Vagina (tissue), 2 donors: Measurements from ENCODE around the gene BTD.

Experiments
- CTCF ChIP-seq, 3 experiments: fragments of 450-650 bp in 2 of 3; fragments of 200-600 bp in 1 of 3; sonication (generic) in 1 of 3; IDR thresholded peaks; one replicate each; pipeline ENCODE4 v1.5.1; 2017 to 2019; ENCODE audit warnings: antibody characterized with exemption in 3 of 3, mild to moderate bottlenecking in 2 of 3, moderate library complexity in 2 of 3
- POLR2A ChIP-seq, 2 donors: fragments of 450-650 bp; IDR thresholded peaks; one replicate each; pipeline ENCODE4 v1.6.1; 2017; ENCODE audit warnings: antibody characterized with exemption in 2 of 2, mild to moderate bottlenecking in 2 of 2, moderate library complexity in 2 of 2
- POLR2AphosphoS5 ChIP-seq, 2 donors: sonication (generic); formaldehyde crosslinking; IDR thresholded peaks; one replicate each; pipeline ENCODE4 v1.9.0; 2017; ENCODE audit warnings: antibody characterized with exemption in 2 of 2, mild to moderate bottlenecking in 2 of 2, low read depth in 1 of 2; ENCODE audit not compliant: insufficient read depth in 1 of 2

- TF ChIP-seq CTCF (IDR thresholded peaks at IDR 0.05) (no peak), POLR2A (IDR thresholded peaks at IDR 0.05) (no peak), POLR2AphosphoS5 (IDR thresholded peaks at IDR 0.05; ENCODE audit: insufficient read depth in 1 of 2, low read depth in 1 of 2) (no peak)
These were observed 16.3 kb upstream of the BTD start for GRCh38 chr3:15585111-15585845.
